HTR-8/SVneo (cell line): Measurements from ENCODE around the gene HLF.

Experiments used
- DNase-seq: peaks from one replicate; pipeline ENCODE4 v3.0.0; 2011; ENCODE audit warnings: low spot score, mixed read lengths; ENCODE audit not compliant: insufficient read length
- FAIRE-seq: peaks from 2 replicates; lab custom pipeline; 2011; peaks lifted over from hg19 to GRCh38; lab: Jason Lieb, UNC

Gene HLF

GRCh38 chr17:55249861-55250260, 14.9 kb upstream of the HLF start:
- no peak for DNase-seq
- no peak for FAIRE-seq

DNA sequence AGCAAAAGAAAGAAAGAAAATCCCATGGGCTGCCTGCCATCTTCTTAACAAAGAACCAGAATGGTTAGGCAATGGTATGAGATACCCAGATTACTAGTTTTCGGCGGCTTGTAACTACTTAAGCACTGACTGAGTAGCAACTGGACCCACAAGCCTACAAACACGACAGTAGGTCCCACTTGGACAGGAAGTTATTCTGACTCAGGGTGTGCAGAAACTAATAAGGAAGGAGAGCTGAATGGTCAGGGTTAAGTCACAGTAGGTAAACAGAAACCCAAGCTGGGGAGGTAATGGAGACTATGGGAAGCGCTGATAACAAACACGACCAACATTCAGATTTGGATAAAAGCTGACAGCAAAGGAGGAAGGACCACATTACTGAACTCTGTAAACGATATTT, 10.4 kb upstream of the HLF start:
- no peak for FAIRE-seq
- DNase-seq: no peak

DNA sequence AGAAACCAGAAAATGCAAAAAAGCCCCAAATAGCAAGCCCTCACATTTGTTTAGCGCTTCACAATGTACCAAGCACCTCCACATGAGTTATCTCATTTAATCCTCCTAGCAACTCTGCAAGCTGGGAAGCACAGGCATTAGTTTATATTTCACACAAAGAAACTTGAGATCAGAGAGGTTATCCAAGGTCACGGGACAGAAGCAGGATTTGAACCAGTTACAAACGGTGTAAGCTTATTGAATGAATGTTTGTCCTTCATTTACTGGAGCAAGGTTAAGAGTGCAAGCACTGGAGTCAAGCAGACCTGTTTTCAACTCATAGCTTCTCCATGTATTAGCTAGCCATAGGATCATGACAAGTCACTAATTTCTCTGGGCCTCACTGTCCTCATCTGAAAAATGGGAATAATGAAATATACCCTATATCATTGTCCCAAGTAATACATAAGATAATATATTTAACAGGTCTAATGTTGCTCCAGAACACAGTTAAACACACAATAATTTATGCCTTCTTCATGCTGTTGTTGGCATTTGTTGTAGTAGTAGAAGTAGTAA, 6.1 kb upstream of the HLF start:
- no peak for DNase-seq
- peak; percentile 13 for FAIRE-seq

- no peak for DNase-seq
- FAIRE-seq: no peak
Observed at GRCh38 chr17:55259684-55260111, 5.1 kb upstream of the HLF start.

GRCh38 chr17:55261311-55261710, 3.4 kb upstream of the HLF start:
- no peak for FAIRE-seq
- no peak for DNase-seq

DNA sequence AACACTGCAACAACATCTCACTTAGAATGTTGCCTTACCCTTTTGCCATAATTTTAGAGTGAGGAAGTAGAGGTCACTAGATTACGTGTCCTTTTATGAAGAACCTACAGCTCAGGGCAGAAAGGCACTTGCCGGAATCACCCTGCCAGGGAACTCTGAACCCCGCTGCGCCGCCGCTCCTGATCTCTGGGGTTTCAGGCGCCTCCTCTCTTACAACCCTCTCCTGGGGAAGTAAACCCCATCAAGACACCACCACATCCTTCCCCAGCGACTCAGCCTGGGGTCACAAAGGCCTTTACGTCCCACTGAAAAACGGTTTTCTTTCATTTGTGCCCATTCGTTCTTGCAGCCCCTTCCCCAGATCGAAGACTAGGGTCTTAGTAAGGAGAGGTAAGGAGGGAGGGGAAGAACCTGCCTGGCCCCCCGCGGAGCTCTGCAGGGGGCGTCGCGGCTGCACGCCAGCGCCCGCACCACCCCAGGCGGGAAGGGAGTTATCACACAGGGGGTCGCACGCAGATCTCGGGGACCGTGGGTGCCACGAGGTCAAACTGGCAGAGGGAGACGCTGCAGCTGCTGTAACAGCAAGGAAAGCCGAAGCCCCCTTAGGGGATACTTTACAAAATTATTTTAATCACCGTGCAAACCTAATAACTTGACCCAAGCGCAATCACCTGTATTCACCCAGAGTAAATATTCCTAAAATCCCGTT, 1.0 kb upstream of the HLF start:
- no peak for FAIRE-seq
- no peak for DNase-seq

GRCh38 chr17:55264278-55264644, 499 bp upstream of the HLF start:
- FAIRE-seq (no peak), DNase-seq (no peak)

DNA sequence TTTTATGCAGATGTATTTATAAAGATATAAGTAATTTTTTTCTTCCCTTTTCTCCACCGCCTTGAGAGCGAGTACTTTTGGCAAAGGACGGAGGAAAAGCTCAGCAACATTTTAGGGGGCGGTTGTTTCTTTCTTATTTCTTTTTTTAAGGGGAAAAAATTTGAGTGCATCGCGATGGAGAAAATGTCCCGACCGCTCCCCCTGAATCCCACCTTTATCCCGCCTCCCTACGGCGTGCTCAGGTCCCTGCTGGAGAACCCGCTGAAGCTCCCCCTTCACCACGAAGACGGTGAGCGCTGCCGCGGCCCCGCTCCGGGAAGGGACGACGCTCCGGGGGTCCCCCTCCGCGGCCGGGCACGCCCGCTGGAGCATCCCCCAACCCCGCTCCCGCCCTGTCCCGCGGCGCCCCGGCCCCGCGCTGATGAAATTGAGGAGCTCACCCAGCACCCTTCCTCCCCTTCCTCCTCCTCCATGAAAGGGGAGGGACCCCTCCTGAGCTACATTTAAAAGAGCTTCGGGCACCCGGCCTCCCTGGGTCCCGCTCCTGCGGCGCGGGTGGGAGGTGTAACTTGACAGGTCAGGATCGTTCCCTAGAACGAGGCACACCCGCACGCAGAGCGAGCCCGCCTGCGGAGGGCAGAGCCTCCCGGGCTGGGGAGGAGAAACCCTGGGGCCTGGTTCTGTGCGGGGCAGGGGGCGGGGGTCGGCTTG, 706 bp downstream of the HLF start:
- DNase-seq (no peak), FAIRE-seq (no peak)

DNA sequence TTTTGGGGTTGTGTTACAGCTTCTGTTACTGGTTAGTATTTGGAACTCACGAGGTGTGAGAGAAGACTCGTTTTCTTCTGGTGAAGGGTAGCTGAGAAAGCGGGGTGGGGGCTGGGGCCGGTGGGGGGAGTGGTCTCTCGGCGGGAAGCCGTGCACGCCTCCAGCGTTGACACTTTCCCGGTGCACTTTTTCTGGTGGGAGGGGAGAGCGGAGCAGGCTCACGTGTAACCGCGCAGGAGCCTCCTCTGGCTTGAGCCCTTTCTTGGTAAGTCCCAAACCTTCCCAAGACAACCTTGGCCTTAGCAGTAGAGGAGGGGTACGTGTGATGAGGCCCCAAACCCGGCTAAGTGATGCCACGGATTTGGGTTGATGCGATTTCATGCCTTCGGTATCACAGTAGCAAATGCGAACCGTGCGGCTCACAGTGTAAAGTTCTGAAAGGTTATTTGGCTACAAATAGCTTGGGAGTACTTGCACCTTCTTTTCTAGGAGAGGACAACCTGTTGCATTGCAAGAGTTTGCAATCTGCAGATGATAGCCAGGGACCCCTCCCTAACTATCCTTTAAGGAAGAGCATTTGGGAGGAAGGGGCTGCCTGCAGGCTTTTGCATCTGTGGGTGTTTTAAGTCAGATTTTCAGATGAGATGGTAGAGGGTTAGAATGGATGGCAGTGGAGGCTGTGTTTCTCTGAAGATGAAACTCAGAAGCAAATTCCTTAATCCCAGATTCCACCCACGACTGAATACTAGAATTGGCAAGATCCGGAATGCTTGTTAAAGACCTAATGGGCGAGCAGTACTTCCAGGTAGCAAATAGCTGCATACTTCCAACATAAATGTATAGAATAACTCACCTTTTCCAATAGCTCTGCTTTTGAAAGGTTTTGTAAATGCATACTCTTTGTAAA, 1.5 kb downstream of the HLF start:
- DNase-seq: no peak
- peak; percentile 89 for FAIRE-seq

- FAIRE-seq (no peak), DNase-seq (no peak)
Observed at GRCh38 chr17:55266958-55267688, 2.4 kb downstream of the HLF start.

DNA sequence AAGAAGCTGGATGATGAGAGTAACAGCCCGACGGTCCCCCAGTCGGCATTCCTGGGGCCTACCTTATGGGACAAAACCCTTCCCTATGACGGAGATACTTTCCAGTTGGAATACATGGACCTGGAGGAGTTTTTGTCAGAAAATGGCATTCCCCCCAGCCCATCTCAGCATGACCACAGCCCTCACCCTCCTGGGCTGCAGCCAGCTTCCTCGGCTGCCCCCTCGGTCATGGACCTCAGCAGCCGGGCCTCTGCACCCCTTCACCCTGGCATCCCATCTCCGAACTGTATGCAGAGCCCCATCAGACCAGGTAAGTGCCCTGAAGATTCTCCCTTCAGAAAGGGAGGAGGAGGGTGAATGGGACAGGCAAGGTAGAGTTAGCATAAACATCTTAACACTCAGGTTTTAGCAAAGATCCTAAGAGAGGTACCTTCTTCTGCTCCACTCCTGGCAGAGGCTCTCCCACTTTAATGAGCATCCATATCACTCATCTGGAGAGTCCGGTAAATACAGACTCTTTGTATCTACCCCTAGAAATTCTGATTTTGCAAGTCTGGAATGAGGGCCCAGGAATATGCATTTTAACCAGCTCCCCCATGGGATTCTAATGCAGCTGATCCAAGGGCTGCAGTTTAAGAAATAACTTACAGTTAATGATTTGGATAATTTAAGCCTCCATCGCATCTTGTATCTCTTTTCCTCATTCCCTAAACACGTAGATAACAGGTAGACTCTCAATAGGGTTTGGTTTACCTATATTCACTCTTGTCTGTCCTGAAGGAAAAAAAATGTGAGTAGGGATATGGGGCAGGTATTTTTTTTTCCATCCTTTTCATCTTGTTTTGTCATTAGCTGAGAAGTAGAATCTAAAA, 3.3 kb downstream of the HLF start:
- no peak for FAIRE-seq
- DNase-seq: no peak

- FAIRE-seq (no peak), DNase-seq (no peak)
Observed at GRCh38 chr17:55268649-55269480, 4.1 kb downstream of the HLF start.

- FAIRE-seq: peak; percentile 13
- no peak for DNase-seq
Observed at GRCh38 chr17:55269894-55270293, 5.1 kb downstream of the HLF start.

DNA sequence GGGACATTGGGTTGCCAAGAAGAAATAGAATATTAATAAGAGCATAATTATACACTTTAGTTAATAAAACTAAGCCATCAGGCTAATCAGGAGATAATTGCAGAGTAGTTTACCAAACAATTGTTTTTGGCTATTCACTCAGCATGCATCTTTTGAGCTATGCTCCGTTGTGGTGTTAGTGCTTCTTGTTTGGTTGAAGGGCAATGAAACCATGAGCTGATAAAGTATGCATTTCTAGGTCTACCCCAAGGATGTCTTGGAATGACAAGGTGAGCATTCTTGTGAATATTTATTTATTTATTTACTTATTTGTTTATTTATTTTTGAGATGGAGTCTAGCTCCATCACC, 6.4 kb downstream of the HLF start:
- DNase-seq (no peak), FAIRE-seq (no peak)

GRCh38 chr17:55271958-55272710, 7.4 kb downstream of the HLF start:
- DNase-seq (no peak), FAIRE-seq (no peak)

- FAIRE-seq (peak; percentile 13), DNase-seq (no peak)
Observed at GRCh38 chr17:55272711-55273578, 8.2 kb downstream of the HLF start.
